ENCODE measurements around the gene SPR.
A peak's percentile ranks its signal among the peaks of the same experiment; 100 is the strongest.
"Not testable (repeated sequence)": the region's sequence is repeated elsewhere in the genome, so short reads cannot be mapped to it uniquely, and the experiment has no call there.

SPR gene

GRCh38 chr2:72889991-72890390 is 2.8 kb downstream of the SPR start:
- no peak for DNase-seq

- peak; percentile 74 to 84 for DNase-seq
These were observed 4.0 kb downstream of the SPR start for GRCh38 chr2:72891091-72891818.

GRCh38 chr2:72892506-72893173 is 5.4 kb downstream of the SPR start:
- peak; percentile 53 to 67 for DNase-seq

DNA sequence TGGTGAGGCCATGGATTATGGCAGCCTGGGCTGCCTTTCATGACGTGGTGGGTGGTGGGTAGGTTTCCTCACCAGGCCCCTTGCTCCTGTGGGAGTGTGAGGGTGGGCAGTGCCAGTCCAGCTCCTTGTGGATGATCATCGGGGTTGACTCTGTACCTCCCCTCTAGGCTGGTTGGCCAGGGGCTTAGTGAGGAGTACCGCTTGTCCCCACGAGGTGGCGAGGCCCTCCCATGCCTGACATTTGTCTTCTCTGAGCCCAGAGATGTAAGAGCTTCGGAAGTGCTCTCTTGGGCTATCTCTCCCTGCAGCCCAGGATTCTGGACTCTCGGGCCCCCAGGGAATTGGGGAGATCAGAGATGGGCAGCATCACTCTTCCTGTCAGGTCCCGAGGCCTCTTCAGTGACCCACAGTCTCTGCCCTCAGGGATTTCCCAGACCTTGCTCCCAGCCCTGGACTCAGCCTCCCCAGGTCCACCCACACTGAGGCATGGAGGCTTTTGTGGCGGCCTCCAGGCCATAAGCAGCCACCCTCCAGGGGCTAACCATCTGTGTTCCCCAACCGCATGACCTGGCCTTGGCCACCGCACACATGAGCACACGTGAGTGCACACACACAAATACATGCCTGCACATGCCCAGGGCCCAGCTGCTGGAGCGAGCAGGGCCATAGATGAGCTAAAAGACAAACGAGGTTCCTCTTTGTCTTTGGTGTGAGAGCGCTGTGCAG is 6.5 kb downstream of the SPR start:
- DNase-seq = peak; percentile 37 to 71

DNA sequence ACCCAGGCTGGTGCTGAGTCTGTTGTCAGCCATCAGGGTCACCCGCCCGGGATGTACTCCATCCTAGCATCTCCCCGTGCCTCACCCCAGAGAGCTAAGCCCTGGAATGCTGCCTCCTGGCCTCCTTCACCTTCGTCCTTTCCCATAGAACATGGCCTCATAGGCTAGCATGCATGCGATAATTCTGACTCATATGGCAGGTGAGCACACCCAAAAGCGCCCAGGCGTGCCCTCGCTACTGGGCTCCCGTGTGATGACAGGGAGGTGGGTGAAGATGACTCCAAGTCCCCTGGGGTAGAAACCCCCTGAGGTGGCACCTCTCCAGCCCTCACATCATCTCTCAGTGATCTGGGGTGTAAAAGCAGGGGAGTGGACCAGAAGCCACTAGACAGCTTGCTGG is 7.3 kb downstream of the SPR start:
- DNase-seq = no peak

DNA sequence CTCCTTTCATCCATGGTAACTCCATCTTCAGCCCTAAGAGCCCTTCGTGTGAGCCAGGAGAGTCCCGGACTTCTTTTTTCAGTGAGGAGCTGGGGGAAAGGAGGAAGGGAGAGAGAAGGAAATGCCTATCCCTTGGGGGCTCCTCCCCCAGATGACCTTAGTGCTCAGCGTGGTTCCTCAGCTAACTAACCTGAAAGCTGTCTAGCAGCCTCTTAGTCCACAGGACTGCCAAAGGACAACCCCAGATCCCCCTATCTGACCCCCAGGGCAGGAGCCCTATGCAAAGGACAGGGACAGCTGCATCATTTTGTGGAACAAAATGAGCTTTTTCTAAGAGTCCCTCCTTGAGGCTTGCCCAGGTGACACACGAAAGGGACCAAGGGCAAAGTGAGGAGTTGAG is 7.9 kb downstream of the SPR start:
- no peak for DNase-seq

GRCh38 chr2:72895759-72896281 is 8.6 kb downstream of the SPR start:
- DNase-seq = no peak

DNA sequence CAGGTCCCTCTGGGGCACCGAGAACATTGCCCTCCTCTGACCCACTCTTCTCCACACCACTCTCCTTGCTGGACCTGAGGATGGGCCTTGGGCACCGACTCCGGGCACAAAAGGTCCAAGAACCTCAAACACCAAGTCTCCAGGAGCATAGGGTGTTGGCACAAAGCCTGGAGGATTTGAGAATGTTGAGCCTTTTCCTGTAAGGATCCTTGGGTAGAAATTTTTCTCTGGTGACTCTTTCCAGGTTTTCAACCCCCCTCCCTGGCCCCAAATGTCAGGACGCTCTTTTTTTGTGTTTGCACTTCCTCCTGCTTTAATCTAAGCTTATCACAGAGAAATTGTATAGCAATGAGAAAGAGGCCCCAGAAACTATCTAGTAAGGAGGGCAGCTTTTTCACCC is 9.2 kb downstream of the SPR start:
- DNase-seq = no peak

DNA sequence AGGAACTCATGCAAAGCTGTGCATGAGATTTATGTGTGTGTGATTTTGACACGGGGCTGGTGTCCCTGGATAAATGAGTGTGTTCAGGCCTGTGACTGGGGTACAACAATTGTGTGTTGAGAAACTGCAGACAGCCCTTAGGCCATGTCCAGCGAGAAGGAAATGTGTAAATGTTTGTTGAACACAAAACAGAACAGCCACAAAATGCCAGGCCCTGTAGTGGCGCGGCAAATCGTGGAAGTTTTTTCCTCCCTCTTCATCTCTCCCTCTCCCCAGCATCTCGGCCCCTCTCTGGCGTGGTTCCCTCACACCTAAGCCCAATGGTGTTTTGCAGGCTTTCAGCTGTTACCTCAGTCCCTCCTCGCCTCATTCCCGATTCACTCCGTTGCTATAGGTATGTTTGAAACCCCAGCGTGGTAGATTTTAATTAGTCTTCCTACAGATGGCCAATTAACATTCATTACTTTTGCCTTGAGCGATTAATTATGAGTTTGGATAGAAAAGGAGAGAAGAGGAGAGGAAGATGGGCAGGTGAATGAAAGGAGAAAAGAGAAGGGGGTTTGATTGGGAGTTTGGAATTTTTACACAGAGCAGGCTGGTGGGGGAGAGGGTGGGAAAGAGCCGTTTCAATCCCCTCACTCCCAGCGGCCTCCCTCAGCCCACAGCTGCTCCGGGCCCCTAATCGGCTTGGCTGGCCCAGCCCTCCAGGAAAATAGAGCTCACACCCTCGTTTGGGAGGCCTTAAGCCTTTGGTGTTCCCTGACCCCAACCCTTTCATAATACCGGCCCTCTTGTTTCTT is 10.8 kb downstream of the SPR start:
- no peak for DNase-seq

GRCh38 chr2:72898585-72898906 is 11.3 kb downstream of the SPR start:
- DNase-seq = no peak

DNA sequence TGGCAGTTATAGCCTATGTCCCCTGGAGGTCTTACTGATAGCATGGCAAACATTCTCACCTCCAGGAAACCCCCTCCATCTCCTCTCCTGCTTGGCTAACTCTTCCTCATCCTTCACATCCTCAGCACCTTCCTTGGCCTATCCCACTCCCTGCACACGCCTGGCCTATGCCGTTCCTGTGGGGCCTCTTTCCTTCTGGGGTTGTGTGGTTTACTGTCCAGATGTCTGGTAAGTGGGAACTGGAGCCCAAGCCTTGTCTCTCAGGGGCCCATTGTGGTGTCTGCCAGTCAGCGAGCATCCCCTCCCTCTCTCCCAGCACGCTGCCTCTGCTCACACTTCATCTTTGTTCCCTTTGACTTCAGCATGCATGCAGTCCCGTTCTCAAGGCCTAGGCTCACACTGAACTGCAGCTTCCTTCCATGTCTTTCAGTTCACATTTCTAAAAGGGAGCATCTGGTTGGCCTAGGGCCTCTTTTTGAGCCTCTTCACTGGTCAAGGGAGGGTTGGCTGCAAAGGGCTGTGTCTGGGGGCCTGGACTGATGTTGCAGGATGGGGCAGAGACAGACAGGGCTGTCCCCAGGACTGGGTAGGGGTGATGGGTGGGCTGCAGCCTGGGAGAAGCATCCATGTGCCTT is 13.1 kb downstream of the SPR start:
- DNase-seq = no peak

DNA sequence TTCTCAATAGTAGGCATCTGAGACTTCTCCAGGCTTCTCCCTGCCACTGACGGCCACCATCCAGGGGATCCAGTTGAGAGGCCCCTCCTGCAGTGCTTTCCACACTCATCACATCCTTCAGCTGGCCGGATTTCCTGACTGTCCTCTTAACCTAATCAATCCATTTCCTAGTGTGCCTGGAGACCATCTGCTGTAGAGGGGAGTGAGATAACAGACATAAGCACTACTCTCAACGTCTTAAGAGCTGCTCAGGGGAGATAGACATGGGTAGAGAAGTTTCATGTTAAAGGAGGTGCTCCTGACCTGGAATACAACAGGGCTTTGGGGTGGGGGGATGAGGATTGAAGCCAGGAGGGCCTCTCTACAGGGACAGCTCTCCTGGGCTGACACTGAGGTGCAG is 14.2 kb downstream of the SPR start:
- no peak for DNase-seq

GRCh38 chr2:72907369-72907768 is 20.2 kb downstream of the SPR start:
- not testable (repeated sequence) for DNase-seq

GRCh38 chr2:72908741-72909140 is 21.5 kb downstream of the SPR start:
- DNase-seq = no peak

GRCh38 chr2:72911256-72911655 is 24.0 kb downstream of the SPR start:
- DNase-seq = no peak

GRCh38 chr2:72913486-72914205 is 26.4 kb downstream of the SPR start:
- no peak for DNase-seq

GRCh38 chr2:72914206-72914559 is 27.0 kb downstream of the SPR start:
- DNase-seq = no peak

DNA sequence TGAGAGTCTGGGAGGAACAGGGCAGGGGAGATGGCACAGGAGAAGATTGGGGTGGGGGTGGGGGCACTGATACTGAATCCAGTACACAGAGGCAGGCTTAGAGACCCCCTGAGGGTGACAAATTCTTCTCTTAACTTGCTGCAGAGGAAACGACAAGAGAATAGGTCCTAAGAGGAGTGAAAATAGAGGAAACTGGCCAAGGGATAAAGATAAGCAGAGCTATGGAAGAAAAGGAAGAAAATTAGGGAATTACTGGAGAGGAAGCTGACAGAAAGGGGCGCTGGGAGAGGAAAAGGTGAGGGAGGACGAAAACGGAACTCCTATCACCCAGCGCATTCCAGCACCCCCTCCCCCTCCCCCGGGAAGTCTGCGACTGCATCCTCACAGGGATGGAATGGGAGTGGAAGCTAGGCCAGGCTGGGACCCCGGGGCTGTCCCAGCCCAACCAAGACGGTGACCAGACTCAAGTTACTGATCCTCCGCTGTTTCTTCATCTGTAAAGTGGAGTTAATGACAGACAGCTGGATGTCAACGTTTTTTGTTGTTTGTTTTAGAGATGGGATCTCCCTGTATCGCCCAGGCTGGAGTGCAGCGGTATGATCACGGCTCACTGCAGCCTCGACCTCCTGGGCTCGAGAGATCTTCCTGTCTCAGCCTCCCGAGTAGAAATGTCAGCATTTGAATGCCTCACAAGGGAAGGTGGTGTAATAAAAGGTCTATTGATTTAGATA is 27.5 kb downstream of the SPR start:
- no peak for DNase-seq

DNA sequence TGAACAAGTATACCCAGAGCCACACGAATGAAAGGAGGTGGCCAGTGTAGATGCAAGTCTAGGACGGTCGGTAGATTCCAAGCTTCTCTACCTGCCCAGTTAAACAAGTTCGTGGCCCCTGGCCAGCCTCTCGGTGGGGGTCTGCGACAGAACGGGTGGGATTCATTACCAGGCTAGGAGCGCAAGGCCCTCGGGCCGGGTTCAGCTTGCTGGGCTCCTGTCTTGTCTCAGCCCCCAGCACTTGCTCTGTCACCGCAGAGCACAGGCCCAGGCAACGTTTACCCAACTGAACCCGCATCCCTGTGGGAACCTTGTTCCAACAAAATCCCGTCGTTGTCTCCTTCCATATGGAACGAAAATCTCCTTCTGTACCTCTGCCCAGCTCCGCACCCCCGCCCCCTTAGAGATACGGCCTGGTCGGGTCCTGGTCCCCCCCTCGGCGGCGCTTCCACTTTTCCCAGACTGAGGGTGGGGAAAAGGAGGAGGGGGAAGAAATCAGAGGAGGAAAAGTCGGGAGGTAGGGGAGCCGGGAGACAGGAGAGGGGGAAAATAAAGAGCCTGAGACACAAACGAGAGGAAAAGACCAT is 28.2 kb downstream of the SPR start:
- DNase-seq = no peak

DNA sequence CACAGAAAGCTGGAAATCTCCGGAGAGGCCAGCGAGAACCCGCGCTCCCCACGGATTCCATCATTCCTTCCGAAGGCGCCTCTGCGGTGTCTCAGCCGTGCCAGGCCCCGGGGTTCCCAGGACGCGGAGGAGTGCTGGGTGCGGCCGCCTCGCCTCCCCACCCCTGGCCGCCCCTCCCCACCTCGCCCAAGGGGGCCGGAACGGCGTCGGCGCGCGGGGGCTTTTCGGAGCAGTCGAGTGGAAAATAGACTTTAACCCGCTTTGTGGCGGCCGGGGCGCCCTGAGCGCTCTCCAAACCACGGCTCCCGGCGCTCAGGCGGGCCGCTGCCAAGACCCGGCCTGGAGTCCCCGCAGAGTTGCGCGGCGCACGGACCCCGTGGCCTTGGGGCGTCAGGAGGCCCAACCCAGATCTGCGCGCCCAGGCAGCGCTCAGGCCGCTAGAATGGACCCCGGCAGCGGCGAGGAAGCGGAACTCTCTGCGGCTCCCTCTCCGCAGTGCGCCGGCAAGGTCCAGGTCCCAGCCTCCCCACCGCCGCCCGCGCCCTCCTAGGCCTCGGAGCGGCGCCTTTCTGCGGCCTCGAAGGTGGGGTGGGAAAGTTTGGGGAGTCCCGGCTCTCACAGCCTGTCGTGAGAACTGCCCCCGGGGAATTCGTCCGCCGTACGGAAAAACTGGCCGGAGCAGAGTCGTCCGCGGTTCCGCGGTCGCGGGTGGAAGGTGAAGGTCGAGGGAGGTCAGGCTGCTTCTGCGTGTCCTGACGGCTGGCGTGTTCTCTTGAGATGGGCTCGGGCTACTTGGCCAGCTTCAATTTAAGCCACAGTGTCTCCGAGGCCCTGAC is 28.9 kb downstream of the SPR start:
- DNase-seq = peak in 1 of 2 donors; percentile 18

Data from inflammatory macrophage treated with lipopolysaccharide for 1 hour (primary cell).